ENCODE data around the gene NCBP3.

The NCBP3 gene

DNA sequence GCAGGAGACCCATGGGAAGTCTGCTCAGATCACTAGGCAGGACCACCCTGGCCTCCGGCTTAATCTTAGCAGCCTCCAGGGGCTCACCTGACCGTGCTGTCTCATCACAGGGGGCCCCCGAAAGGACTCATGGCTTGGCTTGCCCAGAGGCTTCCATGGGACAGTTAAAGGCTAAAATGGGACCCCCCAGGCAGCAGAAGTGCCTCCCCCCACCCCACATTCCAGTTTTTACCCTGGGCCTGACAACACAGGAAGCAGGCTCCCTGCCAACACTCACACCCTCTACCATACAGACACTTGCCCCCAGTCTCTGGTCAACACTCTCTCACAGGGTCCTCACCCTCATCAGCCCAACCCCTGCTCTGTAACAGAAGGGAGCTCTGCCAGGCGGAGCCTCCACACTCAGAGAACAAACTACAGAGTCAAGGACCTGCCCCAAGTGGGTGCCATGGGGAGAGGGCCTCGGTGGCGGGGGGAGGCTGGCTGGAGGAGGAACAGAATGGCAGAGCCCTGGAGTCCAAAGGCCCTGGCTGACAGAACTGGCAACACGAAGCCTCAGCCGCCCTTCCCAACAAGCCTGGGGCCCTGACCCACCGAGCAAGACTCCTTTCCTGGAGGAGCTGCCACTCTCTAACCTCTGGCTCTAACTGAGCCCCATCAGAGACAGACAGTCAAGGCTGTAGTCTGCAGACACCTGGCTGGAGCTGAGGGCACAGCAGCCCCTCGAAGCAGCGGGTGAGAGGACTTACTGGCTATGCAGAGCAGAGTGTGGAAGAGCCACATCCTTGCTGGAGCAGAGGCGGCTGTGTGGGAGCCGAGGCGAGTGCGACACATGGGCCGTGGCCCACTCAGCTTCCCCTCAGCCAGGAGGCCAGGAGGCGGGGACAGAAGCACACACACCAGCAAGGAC lies 45.4 kb downstream of the NCBP3 start, which contains the start of gene ITGAE (continued):
- TF ChIP-seq, protein P1, sequence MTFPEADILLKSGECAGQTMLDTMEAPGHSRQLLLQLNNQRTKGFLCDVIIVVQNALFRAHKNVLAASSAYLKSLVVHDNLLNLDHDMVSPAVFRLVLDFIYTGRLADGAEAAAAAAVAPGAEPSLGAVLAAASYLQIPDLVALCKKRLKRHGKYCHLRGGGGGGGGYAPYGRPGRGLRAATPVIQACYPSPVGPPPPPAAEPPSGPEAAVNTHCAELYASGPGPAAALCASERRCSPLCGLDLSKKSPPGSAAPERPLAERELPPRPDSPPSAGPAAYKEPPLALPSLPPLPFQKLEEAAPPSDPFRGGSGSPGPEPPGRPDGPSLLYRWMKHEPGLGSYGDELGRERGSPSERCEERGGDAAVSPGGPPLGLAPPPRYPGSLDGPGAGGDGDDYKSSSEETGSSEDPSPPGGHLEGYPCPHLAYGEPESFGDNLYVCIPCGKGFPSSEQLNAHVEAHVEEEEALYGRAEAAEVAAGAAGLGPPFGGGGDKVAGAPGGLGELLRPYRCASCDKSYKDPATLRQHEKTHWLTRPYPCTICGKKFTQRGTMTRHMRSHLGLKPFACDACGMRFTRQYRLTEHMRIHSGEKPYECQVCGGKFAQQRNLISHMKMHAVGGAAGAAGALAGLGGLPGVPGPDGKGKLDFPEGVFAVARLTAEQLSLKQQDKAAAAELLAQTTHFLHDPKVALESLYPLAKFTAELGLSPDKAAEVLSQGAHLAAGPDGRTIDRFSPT (tag by site-specific recombination; IDR thresholded peaks at IDR 0.05): no peak
- TF ChIP-seq, protein P2, sequence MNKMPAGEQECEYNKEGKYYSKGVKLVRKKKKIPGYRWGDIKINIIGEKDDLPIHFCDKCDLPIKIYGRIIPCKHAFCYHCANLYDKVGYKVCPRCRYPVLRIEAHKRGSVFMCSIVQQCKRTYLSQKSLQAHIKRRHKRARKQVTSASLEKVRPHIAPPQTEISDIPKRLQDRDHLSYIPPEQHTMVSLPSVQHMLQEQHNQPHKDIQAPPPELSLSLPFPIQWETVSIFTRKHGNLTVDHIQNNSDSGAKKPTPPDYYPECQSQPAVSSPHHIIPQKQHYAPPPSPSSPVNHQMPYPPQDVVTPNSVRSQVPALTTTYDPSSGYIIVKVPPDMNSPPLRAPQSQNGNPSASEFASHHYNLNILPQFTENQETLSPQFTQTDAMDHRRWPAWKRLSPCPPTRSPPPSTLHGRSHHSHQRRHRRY (tag by site-specific recombination; IDR thresholded peaks at IDR 0.05): no peak
- no peak for TF ChIP-seq ZBTB17 (tag by site-specific recombination; IDR thresholded peaks at IDR 0.05)
- TF ChIP-seq ZNF558 (tag by site-specific recombination; IDR thresholded peaks at IDR 0.05): no peak
- 0 out of 2 replicates have a peak, but pooled peaks have one; percentile 22 for TF ChIP-seq GLIS2 (tag by site-specific recombination; IDR thresholded peaks at IDR 0.05)

DNA sequence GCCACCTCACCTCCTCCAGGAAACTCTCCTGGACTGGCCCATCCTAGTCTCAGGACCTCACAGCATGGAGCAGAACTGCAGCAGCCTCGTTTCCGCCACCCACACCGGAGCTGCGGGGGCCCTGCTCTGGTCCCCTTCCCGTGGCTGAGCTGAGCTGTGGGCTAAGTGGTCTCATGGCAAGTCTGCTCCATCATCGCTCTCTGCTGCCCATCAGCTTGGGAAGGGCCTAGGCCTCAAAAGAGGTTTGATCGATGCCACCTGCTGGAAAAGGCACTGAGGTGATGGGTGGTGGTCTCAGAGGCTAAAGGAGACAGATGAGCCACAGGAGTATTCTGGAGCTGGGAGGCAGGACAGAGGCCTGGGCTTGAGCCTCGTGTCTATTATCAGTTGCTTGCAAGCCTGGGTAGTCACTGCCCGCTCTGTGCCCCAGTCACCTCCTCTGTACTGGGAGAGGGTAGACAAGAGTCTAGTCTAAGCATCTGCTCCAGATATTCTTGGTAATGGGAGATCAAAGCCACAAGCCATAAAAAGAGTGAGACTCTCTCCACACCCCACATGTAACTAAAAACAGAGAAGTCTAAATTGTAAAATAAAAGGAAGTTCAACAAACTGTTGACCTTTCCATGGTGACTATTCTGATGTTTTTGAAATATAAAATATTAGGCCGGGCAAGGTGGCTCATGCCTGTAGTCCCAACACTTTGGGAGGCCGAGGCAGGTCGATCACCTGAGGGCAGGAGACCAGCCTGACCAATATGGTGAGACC lies 46.7 kb downstream of the NCBP3 start:
- Histone ChIP-seq H3K4me3 (ENCODE audit: low read depth, low read length) (no peak overlapping the region), H3K36me3 (ENCODE audit: control insufficient read depth in 2 of 2, insufficient read depth in 1 of 2, low read length in 2 of 2) (peaks cover 0 to 19% of the 10 kb centered on the region in 2 experiments; a peak in 1 of 3 replicates), H3K9me3 (ENCODE audit: control insufficient read depth, insufficient read depth, low read depth, low read length) (no peaks in the 10 kb centered on the region), H3K4me1 (ENCODE audit: control insufficient read depth, insufficient read depth, low read length) (no peaks in the 10 kb centered on the region), H3K27ac (ENCODE audit: extremely low read depth, low read depth, low read length) (no peak overlapping the region)
- CTCF ChIA-PET: interaction anchor here (0.6 to 1.1 kb wide), 5 partner anchors 39 to 77 kb away, joined by 3 to 4 read pairs (median 3); no protein-coding TSS in a partner anchor
- POLR2A ChIA-PET: no interaction called here
- no peak for TF ChIP-seq ZNF658 (tag by site-specific recombination; IDR thresholded peaks at IDR 0.05)
- no peak for TF ChIP-seq HOXC10 (CRISPR knock-in tag; IDR thresholded peaks at IDR 0.05)
- no peak for TF ChIP-seq ZNF10 (tag by site-specific recombination; IDR thresholded peaks at IDR 0.05)
- no peak for TF ChIP-seq IKZF3 (tag by site-specific recombination; IDR thresholded peaks at IDR 0.05)
- TF ChIP-seq, protein P3, sequence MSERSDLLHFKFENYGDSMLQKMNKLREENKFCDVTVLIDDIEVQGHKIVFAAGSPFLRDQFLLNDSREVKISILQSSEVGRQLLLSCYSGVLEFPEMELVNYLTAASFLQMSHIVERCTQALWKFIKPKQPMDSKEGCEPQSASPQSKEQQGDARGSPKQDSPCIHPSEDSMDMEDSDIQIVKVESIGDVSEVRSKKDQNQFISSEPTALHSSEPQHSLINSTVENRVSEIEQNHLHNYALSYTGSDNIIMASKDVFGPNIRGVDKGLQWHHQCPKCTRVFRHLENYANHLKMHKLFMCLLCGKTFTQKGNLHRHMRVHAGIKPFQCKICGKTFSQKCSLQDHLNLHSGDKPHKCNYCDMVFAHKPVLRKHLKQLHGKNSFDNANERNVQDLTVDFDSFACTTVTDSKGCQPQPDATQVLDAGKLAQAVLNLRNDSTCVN (tag by site-specific recombination; optimal IDR thresholded peaks at IDR 0.05): no peak
- TF ChIP-seq, protein P4, sequence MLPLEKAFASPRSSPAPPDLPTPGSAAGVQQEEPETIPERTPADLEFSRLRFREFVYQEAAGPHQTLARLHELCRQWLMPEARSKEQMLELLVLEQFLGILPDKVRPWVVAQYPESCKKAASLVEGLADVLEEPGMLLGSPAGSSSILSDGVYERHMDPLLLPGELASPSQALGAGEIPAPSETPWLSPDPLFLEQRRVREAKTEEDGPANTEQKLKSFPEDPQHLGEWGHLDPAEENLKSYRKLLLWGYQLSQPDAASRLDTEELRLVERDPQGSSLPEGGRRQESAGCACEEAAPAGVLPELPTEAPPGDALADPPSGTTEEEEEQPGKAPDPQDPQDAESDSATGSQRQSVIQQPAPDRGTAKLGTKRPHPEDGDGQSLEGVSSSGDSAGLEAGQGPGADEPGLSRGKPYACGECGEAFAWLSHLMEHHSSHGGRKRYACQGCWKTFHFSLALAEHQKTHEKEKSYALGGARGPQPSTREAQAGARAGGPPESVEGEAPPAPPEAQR (tag by site-specific recombination; IDR thresholded peaks at IDR 0.05): no peak
- TF ChIP-seq ZNF175 (tag by site-specific recombination; IDR thresholded peaks at IDR 0.05): no peak
- TF ChIP-seq, protein P5, sequence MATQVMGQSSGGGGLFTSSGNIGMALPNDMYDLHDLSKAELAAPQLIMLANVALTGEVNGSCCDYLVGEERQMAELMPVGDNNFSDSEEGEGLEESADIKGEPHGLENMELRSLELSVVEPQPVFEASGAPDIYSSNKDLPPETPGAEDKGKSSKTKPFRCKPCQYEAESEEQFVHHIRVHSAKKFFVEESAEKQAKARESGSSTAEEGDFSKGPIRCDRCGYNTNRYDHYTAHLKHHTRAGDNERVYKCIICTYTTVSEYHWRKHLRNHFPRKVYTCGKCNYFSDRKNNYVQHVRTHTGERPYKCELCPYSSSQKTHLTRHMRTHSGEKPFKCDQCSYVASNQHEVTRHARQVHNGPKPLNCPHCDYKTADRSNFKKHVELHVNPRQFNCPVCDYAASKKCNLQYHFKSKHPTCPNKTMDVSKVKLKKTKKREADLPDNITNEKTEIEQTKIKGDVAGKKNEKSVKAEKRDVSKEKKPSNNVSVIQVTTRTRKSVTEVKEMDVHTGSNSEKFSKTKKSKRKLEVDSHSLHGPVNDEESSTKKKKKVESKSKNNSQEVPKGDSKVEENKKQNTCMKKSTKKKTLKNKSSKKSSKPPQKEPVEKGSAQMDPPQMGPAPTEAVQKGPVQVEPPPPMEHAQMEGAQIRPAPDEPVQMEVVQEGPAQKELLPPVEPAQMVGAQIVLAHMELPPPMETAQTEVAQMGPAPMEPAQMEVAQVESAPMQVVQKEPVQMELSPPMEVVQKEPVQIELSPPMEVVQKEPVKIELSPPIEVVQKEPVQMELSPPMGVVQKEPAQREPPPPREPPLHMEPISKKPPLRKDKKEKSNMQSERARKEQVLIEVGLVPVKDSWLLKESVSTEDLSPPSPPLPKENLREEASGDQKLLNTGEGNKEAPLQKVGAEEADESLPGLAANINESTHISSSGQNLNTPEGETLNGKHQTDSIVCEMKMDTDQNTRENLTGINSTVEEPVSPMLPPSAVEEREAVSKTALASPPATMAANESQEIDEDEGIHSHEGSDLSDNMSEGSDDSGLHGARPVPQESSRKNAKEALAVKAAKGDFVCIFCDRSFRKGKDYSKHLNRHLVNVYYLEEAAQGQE (tag by site-specific recombination; IDR thresholded peaks at IDR 0.05): no peak
- no peak for TF ChIP-seq ZNF416 (tag by site-specific recombination; IDR thresholded peaks at IDR 0.05)
- TF ChIP-seq ZNF112 (tag by site-specific recombination; IDR thresholded peaks at IDR 0.05): no peak
- TF ChIP-seq, protein P6, sequence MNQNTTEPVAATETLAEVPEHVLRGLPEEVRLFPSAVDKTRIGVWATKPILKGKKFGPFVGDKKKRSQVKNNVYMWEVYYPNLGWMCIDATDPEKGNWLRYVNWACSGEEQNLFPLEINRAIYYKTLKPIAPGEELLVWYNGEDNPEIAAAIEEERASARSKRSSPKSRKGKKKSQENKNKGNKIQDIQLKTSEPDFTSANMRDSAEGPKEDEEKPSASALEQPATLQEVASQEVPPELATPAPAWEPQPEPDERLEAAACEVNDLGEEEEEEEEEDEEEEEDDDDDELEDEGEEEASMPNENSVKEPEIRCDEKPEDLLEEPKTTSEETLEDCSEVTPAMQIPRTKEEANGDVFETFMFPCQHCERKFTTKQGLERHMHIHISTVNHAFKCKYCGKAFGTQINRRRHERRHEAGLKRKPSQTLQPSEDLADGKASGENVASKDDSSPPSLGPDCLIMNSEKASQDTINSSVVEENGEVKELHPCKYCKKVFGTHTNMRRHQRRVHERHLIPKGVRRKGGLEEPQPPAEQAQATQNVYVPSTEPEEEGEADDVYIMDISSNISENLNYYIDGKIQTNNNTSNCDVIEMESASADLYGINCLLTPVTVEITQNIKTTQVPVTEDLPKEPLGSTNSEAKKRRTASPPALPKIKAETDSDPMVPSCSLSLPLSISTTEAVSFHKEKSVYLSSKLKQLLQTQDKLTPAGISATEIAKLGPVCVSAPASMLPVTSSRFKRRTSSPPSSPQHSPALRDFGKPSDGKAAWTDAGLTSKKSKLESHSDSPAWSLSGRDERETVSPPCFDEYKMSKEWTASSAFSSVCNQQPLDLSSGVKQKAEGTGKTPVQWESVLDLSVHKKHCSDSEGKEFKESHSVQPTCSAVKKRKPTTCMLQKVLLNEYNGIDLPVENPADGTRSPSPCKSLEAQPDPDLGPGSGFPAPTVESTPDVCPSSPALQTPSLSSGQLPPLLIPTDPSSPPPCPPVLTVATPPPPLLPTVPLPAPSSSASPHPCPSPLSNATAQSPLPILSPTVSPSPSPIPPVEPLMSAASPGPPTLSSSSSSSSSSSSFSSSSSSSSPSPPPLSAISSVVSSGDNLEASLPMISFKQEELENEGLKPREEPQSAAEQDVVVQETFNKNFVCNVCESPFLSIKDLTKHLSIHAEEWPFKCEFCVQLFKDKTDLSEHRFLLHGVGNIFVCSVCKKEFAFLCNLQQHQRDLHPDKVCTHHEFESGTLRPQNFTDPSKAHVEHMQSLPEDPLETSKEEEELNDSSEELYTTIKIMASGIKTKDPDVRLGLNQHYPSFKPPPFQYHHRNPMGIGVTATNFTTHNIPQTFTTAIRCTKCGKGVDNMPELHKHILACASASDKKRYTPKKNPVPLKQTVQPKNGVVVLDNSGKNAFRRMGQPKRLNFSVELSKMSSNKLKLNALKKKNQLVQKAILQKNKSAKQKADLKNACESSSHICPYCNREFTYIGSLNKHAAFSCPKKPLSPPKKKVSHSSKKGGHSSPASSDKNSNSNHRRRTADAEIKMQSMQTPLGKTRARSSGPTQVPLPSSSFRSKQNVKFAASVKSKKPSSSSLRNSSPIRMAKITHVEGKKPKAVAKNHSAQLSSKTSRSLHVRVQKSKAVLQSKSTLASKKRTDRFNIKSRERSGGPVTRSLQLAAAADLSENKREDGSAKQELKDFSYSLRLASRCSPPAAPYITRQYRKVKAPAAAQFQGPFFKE (tag by site-specific recombination; IDR thresholded peaks at IDR 0.05; ENCODE audit: borderline replicate concordance): no peak
- TF ChIP-seq MZF1 (tag by site-specific recombination; IDR thresholded peaks at IDR 0.05; ENCODE audit: borderline replicate concordance): no peak

All from HEK293 (cell line).